ENCODE data around the gene LRRC1.

GRCh38 chr6:53956804-53957203 lies 162.0 kb downstream of the LRRC1 start:
- TF ChIP-seq EZH2 (IDR thresholded peaks at IDR 0.05; ENCODE audit: borderline replicate concordance, low read length) (no peak), CTCF (conservative IDR thresholded peaks at IDR 0.05 in 1 of 2, IDR thresholded peaks at IDR 0.05 in 1 of 2; ENCODE audit: extremely low read depth in 1 of 2, insufficient read depth in 1 of 2, low read depth in 1 of 2, low read length in 2 of 2) (no peak)
